ENCODE data around the gene SLC40A1. TPM values are rescaled to one million over a fixed set of nuclear protein-coding genes. Genes with fewer than 3 reads are reported as not detected.

The SLC40A1 gene
- total RNA-seq, 1 donor from 2014 or later = 30.3 TPM

- DNase-seq (ENCODE audit: low spot score) = no peak
- intact Hi-C loops (cut with DNase I) = no loop called here
Measured at GRCh38 chr2:189548666-189549448, 31.7 kb downstream of the SLC40A1 start.

- intact Hi-C loops (cut with DNase I) = no loop called here
- DNase-seq (ENCODE audit: low spot score) = no peak
Measured at GRCh38 chr2:189545418-189545817, 35.2 kb downstream of the SLC40A1 start.

GRCh38 chr2:189544318-189545042, 36.1 kb downstream of the SLC40A1 start:
- no peak for DNase-seq (ENCODE audit: low spot score)
- intact Hi-C loops (cut with DNase I) = no loop called here

- intact Hi-C loops (cut with DNase I) = no loop called here
- no peak for DNase-seq (ENCODE audit: low spot score)
Measured at GRCh38 chr2:189543367-189543766, 37.2 kb downstream of the SLC40A1 start.

- intact Hi-C loops (cut with DNase I) = no loop called here
- DNase-seq (ENCODE audit: low spot score) = no peak
Measured at GRCh38 chr2:189542145-189542882, 38.3 kb downstream of the SLC40A1 start.

- intact Hi-C loops (cut with DNase I) = no loop called here
- no peak for DNase-seq (ENCODE audit: low spot score)
Measured at GRCh38 chr2:189541591-189541990, 39.0 kb downstream of the SLC40A1 start.

- intact Hi-C loops (cut with DNase I) = no loop called here
- DNase-seq (ENCODE audit: low spot score) = no peak
Measured at GRCh38 chr2:189540551-189540950, 40.0 kb downstream of the SLC40A1 start.

GRCh38 chr2:189538402-189538801, 42.2 kb downstream of the SLC40A1 start:
- DNase-seq (ENCODE audit: low spot score) = no peak
- intact Hi-C loops (cut with DNase I) = no loop called here

GRCh38 chr2:189536830-189537229, 43.8 kb downstream of the SLC40A1 start:
- intact Hi-C loops (cut with DNase I) = no loop called here
- DNase-seq (ENCODE audit: low spot score) = no peak

GRCh38 chr2:189534854-189535832, 45.4 kb downstream of the SLC40A1 start:
- intact Hi-C loops (cut with DNase I) = no loop called here
- no peak for DNase-seq (ENCODE audit: low spot score)

GRCh38 chr2:189533288-189534035, 47.1 kb downstream of the SLC40A1 start:
- DNase-seq (ENCODE audit: low spot score) = no peak
- intact Hi-C loops (cut with DNase I) = no loop called here

GRCh38 chr2:189530965-189531637, 49.5 kb downstream of the SLC40A1 start:
- no peak for DNase-seq (ENCODE audit: low spot score)
- intact Hi-C loops (cut with DNase I) = no loop called here

GRCh38 chr2:189528617-189529016, 52.0 kb downstream of the SLC40A1 start:
- DNase-seq (ENCODE audit: low spot score) = no peak
- intact Hi-C loops (cut with DNase I) = no loop called here

- no peak for DNase-seq (ENCODE audit: low spot score)
- intact Hi-C loops (cut with DNase I) = no loop called here
Measured at GRCh38 chr2:189527812-189528592, 52.6 kb downstream of the SLC40A1 start.

- intact Hi-C loops (cut with DNase I) = no loop called here
Measured at GRCh38 chr2:189527041-189527750, 53.4 kb downstream of the SLC40A1 start.

GRCh38 chr2:189526241-189526640, 54.3 kb downstream of the SLC40A1 start:
- intact Hi-C loops (cut with DNase I) = no loop called here
- no peak for DNase-seq (ENCODE audit: low spot score)

More at GRCh38 chr2:189527041-189527750, 53.4 kb downstream of the SLC40A1 start:
- no peak for DNase-seq (ENCODE audit: low spot score)

- no peak for DNase-seq (ENCODE audit: low spot score)
- intact Hi-C loops (cut with DNase I) = no loop called here
Measured at GRCh38 chr2:189524746-189525145, 55.8 kb downstream of the SLC40A1 start.

Measured in cardiac septum (tissue), 1 donor.